ENCODE results near the gene CMTM4. TPM values are rescaled to one million over a fixed set of nuclear protein-coding genes. Genes with fewer than 3 reads are reported as not detected.
"Not testable (repeated sequence)": the region's sequence is repeated elsewhere in the genome, so short reads cannot be mapped to it uniquely, and the experiment has no call there.

The CMTM4 gene
- total RNA-seq, 1 donor from 2014 or later: 10.1 TPM

DNA sequence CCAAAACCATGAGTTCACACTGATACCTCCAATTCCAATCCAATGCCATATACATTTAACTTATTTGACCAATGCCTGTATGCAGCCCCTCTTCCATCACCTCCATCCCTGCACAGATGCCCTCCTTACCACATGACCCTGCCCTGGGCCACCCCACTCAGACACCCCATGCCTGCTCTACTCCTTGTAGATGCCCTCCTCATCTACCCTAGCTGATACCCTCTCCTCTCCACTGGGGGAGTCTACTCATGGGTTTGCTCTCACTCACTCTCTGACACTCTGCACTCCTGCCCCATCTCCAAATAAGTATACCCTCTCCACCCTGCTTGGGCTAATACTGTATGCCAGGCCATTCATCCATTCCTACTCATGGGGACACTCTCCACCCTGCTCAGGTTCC, 16.0 kb upstream of the CMTM4 start:
- intact Hi-C loops (cut with DNase I): no loop called here
- DNase-seq: no peak
- ATAC-seq (ENCODE audit: poor library complexity): no peak

DNA sequence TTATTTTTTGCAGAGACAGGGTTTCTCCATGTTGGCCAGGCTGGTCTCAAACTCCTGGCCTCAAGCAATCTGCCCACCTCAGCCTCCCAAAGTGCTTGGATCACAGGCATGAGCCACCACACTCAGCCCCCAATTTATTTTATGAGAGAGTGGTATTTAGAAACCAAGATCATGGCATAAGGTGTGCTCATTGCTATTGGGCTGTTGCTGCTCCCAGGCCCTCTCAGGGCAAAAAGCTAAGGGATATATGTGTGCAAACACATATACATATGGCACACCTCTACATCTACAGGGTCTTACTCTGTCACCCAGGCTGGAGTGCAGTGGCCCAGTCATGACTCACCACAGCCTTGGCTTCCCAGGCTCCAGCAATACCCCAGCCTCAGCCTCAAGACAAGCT, 15.0 kb upstream of the CMTM4 start:
- ATAC-seq (ENCODE audit: poor library complexity) (no peak), DNase-seq (no peak)
- intact Hi-C loops (cut with DNase I): no loop called here

DNA sequence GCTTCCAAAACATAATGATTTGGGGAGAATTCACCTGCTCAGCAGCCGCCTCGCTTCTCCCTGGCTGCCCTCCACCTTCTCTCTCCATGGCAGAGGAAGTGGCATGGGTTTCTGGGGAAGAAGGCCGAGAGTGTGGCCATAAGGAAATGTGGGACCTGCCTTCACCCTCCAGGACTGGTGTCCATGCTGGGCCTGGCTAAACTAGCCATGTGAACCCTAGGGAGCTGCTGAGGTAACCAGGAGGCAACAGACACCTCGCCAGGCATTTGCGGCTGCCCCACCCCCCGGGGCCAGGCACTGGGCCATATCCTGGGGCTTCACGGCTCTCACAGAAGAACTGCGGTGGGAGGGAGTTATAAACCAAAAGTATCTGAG, 9.9 kb upstream of the CMTM4 start:
- ATAC-seq (ENCODE audit: poor library complexity) (peak; percentile 15), DNase-seq (no peak)
- intact Hi-C loops (cut with DNase I): no loop called here

DNA sequence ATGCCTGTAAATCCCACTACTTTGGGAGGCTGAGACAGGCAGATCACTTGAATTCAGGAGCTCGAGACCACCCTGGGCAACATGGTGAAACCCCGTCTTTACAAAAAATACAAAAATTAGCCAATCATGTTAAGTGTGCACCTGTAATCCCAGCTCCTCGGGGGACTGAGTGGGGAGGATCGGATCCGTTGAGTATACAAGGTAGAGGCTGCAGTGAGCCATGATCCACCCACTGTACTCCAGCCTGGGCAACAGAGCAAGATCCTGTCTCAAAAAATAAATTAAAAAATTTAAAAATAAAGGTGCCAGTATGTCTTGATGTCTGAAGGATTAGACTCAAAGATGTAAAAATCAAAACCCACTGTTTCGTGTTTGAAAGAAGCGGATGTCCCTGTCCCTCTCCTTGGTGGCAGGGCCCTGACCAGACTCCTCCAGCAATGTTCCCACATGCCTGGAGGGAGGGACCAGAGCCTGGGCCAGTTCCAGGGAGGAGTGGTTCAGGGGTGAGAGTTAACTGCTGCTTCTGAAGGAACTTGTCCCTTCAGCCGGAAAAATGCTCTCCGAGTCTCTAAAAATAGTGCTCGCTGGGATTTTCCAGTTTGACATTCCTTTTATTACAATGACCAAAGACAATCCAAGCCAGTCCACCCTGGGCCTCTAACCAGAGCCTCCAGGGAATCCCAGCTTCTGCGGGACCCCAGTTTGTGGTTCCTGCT, 9.4 kb upstream of the CMTM4 start:
- intact Hi-C loops (cut with DNase I): no loop called here
- peak; percentile 79 for DNase-seq
- ATAC-seq (ENCODE audit: poor library complexity): peak; percentile 77

DNA sequence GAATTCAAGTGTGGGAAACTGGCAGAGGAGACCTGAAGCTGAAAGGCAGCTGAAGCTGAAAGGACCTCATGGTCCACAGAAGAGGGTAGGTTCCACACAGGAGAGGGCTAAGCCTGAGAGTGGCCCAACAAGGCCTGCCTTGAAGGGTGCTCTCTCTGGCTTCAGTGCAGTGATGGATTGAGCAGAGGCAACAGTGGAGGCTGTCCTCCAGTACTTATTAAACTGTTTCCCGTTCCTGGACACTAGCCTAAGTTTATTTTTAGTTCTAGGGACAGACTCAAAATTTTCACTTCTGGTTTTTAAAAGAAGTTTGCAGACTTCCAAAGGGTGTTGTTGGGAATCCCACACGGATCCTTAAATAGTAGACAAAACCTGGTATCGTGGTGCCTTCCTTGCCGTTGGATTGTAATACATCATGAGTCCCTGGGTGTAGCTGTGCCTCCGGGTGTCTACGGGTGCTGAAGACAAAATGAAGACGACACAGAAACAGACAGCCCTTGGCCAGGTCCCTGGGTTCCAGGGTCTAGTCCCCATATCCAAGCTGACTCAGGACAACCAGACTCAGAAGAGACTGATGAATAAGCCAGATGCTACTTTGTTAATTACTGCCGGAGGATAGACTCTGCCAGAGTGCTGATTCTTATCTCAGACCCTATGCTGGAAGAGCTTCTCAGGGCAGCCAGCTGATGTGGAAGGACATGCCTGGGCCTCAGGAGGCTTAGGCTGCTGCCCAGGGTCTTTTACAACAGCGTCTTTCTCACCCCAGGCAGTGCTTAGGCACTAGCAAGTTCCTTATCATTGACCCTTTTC, 7.1 kb upstream of the CMTM4 start:
- DNase-seq (no peak), ATAC-seq (ENCODE audit: poor library complexity) (peak; percentile 49)
- intact Hi-C loops (cut with DNase I): no loop called here

DNA sequence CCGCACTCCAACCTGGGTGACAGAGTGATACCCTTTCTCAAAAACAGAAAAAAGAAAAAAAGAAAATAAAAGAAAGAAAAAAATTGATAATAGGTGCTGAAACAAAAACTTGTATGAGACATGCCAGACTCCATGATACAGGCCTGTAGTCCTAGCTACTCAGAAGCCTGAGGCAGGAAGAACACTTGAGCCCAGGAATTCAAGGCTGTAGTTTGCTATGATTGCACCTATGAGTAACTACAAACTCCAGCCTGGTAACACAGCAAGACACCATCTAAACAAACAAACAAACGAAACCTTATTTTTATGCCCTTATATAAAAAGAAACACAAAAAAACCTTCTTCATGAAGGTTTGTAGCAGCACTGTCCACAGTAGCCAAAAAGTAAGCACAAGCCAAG, 5.0 kb upstream of the CMTM4 start:
- ATAC-seq (ENCODE audit: poor library complexity) (no peak), DNase-seq (no peak)
- intact Hi-C loops (cut with DNase I): no loop called here

DNA sequence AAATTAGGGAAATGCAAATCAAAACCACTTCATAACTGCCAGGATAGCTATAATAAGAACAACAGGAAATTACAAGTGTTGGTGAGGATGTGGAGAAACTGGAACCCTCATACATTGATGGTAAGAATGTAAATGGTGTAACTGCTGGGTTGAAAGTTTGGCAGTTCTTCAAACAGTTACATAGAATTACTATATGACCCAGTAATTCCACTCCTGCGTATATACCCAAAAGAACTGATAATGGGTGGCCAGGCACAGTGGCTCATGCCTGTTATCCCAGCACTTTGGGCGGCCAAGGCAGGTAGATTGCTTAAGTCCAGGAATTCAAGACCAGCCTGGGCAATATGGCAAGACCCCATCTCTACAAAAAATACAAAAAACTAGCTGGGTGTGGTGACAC, 4.5 kb upstream of the CMTM4 start:
- DNase-seq (no peak), ATAC-seq (ENCODE audit: poor library complexity) (no peak)
- intact Hi-C loops (cut with DNase I): no loop called here

DNA sequence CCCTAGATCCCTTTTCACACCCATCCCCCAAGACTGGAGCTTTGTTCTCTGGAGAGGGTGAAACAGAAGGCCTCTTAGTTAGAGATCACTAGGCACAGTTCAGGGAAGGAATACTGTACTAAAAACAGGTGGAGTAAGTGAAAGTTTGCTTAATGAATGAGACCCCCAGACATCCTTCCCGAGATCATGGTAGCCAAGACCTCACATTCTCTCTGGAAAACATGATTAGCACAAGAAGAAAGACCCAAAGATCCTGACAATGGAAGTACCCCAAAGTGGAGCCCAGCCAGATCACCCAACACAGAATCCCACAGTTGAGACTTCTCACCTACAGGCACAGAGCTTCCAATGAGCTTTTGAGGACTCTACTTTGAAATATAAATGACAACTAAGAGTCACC, 3.4 kb upstream of the CMTM4 start:
- ATAC-seq (ENCODE audit: poor library complexity): no peak
- intact Hi-C loops (cut with DNase I): no loop called here

DNA sequence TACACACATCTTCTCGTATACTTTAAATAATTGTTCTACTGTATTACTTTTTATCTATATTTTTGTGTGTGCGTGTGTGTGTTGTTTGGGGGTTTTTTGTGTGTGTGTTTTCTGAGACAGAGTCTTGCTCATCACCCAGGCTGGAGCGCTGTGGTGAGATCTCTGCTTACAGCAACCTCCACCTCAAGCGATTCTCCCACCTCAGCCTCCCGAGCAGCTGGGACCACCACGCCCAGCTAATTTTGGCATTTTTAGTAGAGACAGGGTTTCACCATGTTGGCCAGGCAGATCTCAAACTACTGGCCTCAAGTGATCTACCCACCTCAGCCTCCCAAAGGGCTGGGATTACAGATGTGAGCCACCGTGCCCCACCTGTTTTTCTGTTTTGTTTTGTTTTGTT, 1.5 kb upstream of the CMTM4 start:
- ATAC-seq (ENCODE audit: poor library complexity) (no peak), DNase-seq (no peak)
- intact Hi-C loops (cut with DNase I): no loop called here

More for the DNA sequence above, 3.4 kb upstream of the CMTM4 start:
- DNase-seq: no peak

DNA sequence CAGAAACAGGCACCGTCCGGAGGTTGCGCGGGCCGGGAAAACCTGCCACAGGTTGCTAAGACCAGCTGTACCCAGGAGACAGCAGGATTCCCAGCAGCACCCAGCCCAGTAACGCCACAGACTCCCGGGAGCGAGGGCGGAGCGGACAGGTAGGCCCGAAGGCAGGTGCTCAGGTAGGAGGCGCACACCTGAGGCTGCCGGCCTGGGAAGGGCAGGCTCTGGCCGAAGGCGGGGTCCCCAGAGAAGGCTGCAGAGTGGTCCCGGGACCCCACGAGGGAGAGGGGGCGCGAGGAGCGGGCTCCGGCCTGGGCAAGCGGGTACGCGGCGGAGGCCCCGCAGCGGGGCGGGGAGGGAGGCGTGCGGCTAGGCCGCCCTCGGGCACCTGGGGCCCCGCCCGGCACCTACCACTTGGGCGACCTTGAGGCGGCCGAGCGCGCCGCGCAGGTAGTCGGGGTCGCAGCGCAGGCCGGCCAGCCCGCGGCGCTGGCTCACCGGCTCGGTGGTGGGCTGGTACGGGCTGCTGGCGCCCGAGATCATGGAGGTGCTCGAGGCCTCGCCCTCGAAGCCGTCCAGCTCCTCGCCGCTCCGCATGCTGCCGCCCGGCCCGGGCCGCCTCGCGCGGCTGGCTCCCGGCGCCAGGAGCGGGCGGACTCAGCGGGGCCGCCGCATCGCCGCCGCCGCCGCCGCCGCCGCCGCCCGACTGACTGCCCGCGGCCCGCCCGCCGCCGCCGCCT, 441 bp downstream of the CMTM4 start:
- DNase-seq: peak; percentile 50
- ATAC-seq (ENCODE audit: poor library complexity): peak; percentile 14
- intact Hi-C loops (cut with DNase I): no loop called here

DNA sequence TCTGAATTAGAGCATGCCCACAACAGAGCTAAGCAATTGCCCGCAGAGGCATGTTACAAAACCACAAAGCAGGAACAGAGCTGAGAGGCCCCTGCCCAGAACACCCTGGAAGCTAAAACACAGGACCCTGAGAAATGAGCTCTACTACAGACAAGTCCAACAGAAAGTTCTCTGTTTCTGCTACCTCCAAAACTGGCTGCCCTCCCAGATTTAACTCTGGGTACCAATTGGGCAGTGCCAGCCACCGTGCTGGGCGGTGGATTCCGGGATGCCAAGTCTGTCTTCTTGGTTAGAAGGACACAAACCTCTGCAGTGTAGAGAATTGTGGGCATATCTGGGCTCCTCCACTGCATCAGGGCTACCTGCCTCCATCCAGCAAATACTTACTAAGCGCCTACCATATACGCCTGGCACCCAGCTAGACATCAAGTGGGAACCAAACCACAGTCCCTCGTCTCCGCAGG, 1.0 kb downstream of the CMTM4 start:
- no peak for DNase-seq
- ATAC-seq (ENCODE audit: poor library complexity): no peak
- intact Hi-C loops (cut with DNase I): no loop called here

DNA sequence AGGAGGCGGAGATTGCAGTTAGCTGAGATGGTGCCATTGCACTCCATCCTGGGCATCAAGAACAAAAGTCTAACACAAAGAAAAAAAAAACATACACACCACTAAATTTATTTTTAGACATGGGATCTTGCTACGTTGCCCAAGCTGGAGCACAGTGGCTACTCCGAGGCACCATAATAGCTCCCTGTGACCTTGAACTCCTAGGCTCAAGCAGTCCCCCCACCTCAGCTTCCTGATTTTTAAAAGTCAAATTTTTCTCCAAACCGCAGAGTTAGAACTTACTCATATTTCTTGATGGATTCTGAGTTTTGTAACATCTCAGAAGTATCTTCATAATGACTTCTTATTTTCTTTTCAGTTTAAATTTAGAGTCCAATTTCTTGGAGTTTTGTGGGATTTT, 3.4 kb downstream of the CMTM4 start:
- intact Hi-C loops (cut with DNase I): no loop called here
- ATAC-seq (ENCODE audit: poor library complexity): no peak
- no peak for DNase-seq

DNA sequence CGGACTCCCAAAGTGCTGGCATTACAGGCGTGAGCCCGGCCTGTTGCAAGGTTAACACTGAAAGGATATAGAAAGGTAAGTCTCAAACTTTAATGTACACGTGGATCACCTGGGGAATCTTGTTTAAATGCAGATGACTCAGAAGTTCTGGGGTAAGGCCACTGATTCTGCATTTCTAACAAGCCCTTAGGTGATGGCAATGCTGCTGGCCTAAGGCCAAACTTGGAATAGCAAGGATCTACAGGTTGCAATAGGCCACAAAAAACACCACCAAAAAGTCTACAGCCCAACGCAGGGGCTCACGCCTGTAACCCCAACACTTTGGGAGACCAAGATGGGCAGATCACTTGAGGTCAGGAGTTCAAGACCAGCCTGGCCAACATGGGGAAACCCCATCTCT, 4.2 kb downstream of the CMTM4 start:
- no peak for DNase-seq
- intact Hi-C loops (cut with DNase I): no loop called here
- no peak for ATAC-seq (ENCODE audit: poor library complexity)

DNA sequence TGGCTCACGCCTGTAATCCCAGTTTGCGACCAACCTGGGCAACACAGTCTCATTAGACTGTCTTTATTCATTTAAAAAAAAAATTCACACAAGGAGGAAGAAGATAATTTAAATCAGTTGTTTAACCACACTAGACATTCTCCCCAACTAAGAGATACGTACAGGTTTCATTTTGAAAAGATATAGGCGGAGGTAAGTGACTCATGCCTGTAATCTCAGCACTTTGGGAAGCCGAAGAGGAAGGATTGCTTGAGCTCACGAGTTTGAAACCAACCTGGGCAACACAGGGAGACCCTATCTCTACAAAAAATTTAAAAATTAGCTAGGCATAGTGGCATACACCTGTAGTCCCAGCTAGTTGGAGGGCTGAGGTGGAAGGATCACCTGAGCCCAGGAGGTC, 5.3 kb downstream of the CMTM4 start:
- DNase-seq (no peak), ATAC-seq (ENCODE audit: poor library complexity) (no peak)
- intact Hi-C loops (cut with DNase I): no loop called here

DNA sequence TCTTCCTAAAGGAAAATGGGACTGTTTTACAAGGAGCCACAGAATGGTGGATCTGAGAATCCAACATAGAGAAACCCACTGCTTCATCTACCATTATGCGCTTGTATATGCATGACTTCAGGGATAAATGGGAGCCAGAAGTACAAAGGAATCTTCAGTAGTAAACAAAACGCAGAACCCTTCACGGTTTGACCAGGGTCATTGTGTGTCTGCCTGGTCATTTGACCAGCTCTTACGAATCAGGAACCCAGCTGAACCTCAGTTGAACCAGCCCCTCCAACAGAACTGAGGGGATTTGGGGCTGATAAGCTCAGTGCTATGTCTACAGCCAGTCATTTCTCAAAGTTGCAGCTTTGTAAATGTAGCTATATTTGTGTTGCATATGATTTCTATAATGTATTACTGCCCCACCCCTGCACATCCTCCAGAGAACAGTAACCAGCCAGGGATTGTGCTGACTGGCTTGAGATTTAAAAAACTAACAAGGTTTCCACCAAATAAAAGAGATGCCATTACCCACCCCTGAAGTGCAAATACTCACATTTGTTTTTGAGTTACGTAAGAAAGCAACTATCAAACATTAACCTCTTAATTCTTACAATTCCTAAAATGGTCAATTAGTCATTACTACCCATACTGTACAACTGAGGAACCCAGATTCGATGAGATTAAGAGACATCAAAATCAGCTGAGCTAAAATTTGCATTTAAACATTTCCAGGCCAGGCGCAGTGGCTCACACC, 6.3 kb downstream of the CMTM4 start:
- no peak for DNase-seq

DNA sequence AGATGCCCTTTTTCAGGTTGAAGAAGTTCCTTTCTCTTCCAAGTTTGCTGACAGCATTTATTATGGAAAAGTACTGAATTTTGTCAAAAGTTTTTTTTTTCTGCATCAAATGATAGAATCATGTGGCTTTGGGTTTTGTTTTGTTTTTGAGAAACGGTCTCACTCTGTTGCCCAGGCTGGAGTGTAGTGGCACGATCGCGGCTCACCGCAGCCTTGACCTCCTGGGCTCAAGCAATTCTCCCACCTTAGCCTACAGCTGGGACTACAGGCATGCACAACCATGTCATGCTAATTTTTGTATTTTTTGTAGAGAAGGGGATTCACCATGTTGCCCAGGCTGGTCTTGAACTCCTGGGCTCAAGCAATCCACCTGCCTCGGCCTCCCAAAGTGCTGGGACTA, 7.3 kb downstream of the CMTM4 start:
- ATAC-seq (ENCODE audit: poor library complexity) (no peak), DNase-seq (no peak)
- intact Hi-C loops (cut with DNase I): no loop called here

More for the DNA sequence above, 6.3 kb downstream of the CMTM4 start:
- intact Hi-C loops (cut with DNase I): no loop called here
- ATAC-seq (ENCODE audit: poor library complexity): no peak

DNA sequence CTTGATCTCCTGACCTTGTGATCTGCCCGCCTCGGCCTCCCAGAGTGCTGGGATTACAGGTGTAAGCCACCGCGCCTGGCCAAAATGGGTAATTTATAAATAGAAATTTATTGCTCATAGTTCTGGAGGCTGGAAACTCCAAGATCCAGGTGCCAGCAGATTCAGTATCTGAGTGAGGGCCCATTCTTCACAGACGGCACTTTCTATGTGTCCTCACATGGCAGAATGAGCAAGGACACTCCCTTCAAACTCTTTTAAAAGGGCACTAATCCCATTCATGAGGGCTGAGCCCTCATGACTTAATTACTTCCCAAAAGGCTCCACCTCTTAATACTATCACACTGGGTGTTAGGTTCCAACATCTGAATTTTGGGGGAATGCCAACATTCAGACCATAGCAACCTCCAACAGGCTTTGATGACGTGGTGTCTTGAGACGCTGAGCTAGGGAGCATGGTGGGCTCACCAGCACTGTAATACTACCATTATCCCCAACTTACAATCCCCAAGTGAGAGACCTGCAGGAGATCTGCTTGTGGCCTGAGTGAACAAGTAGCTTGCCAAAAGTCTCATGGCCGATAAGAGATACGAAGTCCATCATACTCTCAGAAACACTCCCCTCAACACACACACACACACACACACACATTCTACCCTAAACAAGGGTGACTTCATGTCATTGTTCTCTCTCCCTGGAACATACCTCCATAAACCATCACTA, 8.5 kb downstream of the CMTM4 start:
- no peak for DNase-seq

DNA sequence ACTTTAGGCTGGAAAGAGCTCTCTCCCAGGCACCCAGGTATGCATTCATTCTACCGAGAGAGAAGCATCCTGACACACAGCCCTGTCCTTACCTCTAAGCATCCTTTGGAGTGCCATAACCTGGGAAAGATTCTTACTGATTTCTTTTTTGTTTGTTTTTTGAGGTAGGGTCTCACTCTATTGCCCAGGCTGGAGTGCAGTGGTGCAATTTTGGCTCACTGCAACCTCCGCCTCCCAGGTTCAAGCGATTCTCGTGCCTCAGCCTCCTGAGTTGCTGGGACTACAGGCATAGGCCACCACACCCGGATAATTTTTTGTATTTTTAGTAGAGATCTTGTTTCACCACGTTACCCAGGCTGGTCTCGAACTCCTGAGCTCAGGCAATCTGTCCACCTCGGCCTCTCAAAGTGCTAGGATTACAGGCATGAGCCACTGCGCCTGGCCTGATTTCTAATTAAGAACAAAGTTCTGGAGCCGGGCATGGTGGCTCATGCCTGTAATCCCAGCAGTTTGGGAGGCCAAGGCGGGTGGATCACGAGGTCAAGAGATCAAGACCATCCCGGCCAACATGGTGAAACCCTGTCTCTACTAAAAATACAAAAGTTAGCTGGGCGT, 10.9 kb downstream of the CMTM4 start:
- DNase-seq; ATAC-seq (ENCODE audit: poor library complexity); intact Hi-C loops (cut with DNase I): not testable (repeated sequence)

More for the DNA sequence above, 8.5 kb downstream of the CMTM4 start:
- intact Hi-C loops (cut with DNase I): no loop called here
- ATAC-seq (ENCODE audit: poor library complexity): no peak

All from Right ventricle myocardium superior (tissue), 1 donor.